HCT116 (cell line): ENCODE data around the gene GRM1. TPM values are rescaled to one million over a fixed set of nuclear protein-coding genes. Genes with fewer than 3 reads are reported as not detected.

Source experiments
- ATAC-seq: fragments of 200-7000 bp; cut with Tn5 transposase; 2 replicates; pipeline ENCODE4 v1.9.1; 2020; ENCODE audit warnings: mild to moderate bottlenecking, moderate library complexity
- BruUV-seq: library from RNA; stranded (reverse); fragments of 400-500 nt; replicated peaks from 2 replicates; lab custom pipeline; 2021; lab: Mats Ljungman, UMichigan
- CTCF ChIA-PET: fragments of 300-600 bp; sonication (Branson Sonifier 250); formaldehyde crosslinking; loops from one replicate; lab custom pipeline; 2021; ENCODE audit warnings: antibody characterized with exemption; lab: Charles Lee
- POLR2A ChIA-PET: fragments of 300-600, 350-600 bp; sonication (Branson Sonifier 250); formaldehyde crosslinking; loops from one replicate; lab custom pipeline; 2021; ENCODE audit warnings: antibody characterized with exemption; lab: Charles Lee
- RAD21 ChIA-PET, 2 experiments: fragments of 300-600 bp; sonication (Branson Sonifier 250); formaldehyde crosslinking; loops; one replicate each; lab custom pipeline; 2023; ENCODE audit warnings: low total read pairs in 2 of 2; ENCODE audit not compliant: uncharacterized antibody in 2 of 2, unreplicated experiment in 2 of 2, low non-redundant PET in 1 of 2; lab: Charles Lee
- DNase-seq: peaks from one replicate; pipeline ENCODE4 v3.0.0-alpha.2; 2010; ENCODE audit warnings: low read depth, low spot score
- H2AFZ ChIP-seq: fragments of 200-600 bp; shearing (Covaris generic), sonication (generic); 2 replicates; pipeline ENCODE4 v1.6.1; 2017; ENCODE audit warnings: low read depth, mixed run types, mixed read lengths, antibody characterized with exemption, low read length; ENCODE audit not compliant: poor library complexity, severe bottlenecking
- H3K27ac ChIP-seq: 2 replicates; pipeline ENCODE4 v1.5.1; 2012; ENCODE audit warnings: low read depth, low read length
- H3K27me3 ChIP-seq: fragments of 200-600 bp; sonication (generic); 2 replicates; pipeline ENCODE4 v1.6.1; 2016; ENCODE audit warnings: mixed run types, low read length, mixed read lengths; ENCODE audit not compliant: insufficient read depth
- H3K36me3 ChIP-seq, 2 experiments: fragments of 200-500 bp in 1 of 2; fragments of 200-600 bp in 1 of 2; sonication (Bioruptor generic) in 1 of 2; sonication (generic) in 1 of 2; 2 replicates each; pipeline versions ENCODE4 v1.5.1 to v1.6.1; 2014 to 2016; ENCODE audit warnings: low read length in 2 of 2, inconsistent platforms in 1 of 2, mixed read lengths in 1 of 2, mixed run types in 1 of 2; ENCODE audit not compliant: insufficient read depth in 2 of 2, control insufficient read depth in 1 of 2
- H3K4me1 ChIP-seq, 2 experiments: fragments of 200-600 bp in 1 of 2; sonication (generic) in 1 of 2; 2 replicates each; pipeline versions ENCODE4 v1.5.1 to v1.6.1; 2012 to 2017; ENCODE audit warnings: low read length in 2 of 2, inconsistent platforms in 1 of 2, mild to moderate bottlenecking in 1 of 2, mixed read lengths in 1 of 2, mixed run types in 1 of 2, moderate library complexity in 1 of 2; ENCODE audit not compliant: insufficient read depth in 2 of 2, control insufficient read depth in 1 of 2
- H3K4me2 ChIP-seq: fragments of 200-600 bp; sonication (generic); 2 replicates; pipeline ENCODE4 v1.6.1; 2017; ENCODE audit warnings: mixed run types, low read length, mixed read lengths
- H3K4me3 ChIP-seq, 2 experiments: fragments of 200-600 bp in 1 of 2; sonication (generic) in 1 of 2; replicated peaks in 1 of 2; 2 replicates each; pipeline ENCODE4 v1.5.1; 2011 to 2016; ENCODE audit warnings: low read length in 2 of 2, control low read depth in 1 of 2, low read depth in 1 of 2, mild to moderate bottlenecking in 1 of 2, mixed read lengths in 1 of 2, mixed run types in 1 of 2
- H3K79me2 ChIP-seq: fragments of 200-600 bp; sonication (generic); 2 replicates; pipeline ENCODE4 v1.6.1; 2017; ENCODE audit warnings: mild to moderate bottlenecking, mixed run types, low read length, moderate library complexity, mixed read lengths; ENCODE audit not compliant: insufficient read depth
- H3K9ac ChIP-seq: fragments of 200-600 bp; sonication (generic); 2 replicates; pipeline ENCODE4 v1.6.1; 2016; ENCODE audit warnings: low read length, mixed read lengths
- H3K9me2 ChIP-seq: fragments of 200-600 bp; sonication (generic), shearing (Covaris generic); 2 replicates; pipeline ENCODE4 v1.6.1; 2017; ENCODE audit warnings: mixed run types, mild to moderate bottlenecking, moderate library complexity; ENCODE audit not compliant: insufficient read depth
- H3K9me3 ChIP-seq, 2 experiments: fragments of 200-500 bp in 1 of 2; fragments of 200-600 bp in 1 of 2; sonication (Bioruptor generic) in 1 of 2; sonication (generic) in 1 of 2; 2 replicates each; pipeline ENCODE4 v1.6.1; 2014 to 2017; ENCODE audit warnings: low read length in 2 of 2, mixed read lengths in 2 of 2, inconsistent platforms in 1 of 2, low read depth in 1 of 2, mild to moderate bottlenecking in 1 of 2, mixed run types in 1 of 2, moderate library complexity in 1 of 2; ENCODE audit not compliant: control insufficient read depth in 1 of 2, insufficient read depth in 1 of 2
- H4K20me1 ChIP-seq: fragments of 200-600 bp; sonication (generic), shearing (Covaris generic); 2 replicates; pipeline ENCODE4 v1.6.1; 2017; ENCODE audit warnings: mixed run types, mild to moderate bottlenecking, moderate library complexity; ENCODE audit not compliant: insufficient read depth
- CBX3 ChIP-seq: IDR thresholded peaks from 2 replicates; pipeline ENCODE4 v1.6.1; 2012; ENCODE audit warnings: low read depth
- CEBPB ChIP-seq: IDR thresholded peaks from 2 replicates; pipeline ENCODE4 v1.6.1; 2012; ENCODE audit warnings: low read depth
- ELF1 ChIP-seq: IDR thresholded peaks from 2 replicates; pipeline ENCODE4 v1.6.1; 2012; ENCODE audit warnings: low read depth, borderline replicate concordance
- EZH2 ChIP-seq: fragments of 200-600 bp; sonication (generic); IDR thresholded peaks from 2 replicates; pipeline ENCODE4 v1.6.1; 2017; ENCODE audit warnings: antibody characterized with exemption, mixed run types
- EZH2phosphoT487 ChIP-seq: fragments of 200-600 bp; IDR thresholded peaks from 2 replicates; pipeline ENCODE4 v1.6.1; 2018; ENCODE audit warnings: antibody characterized with exemption, borderline replicate concordance
- FOSL1 ChIP-seq: IDR thresholded peaks from 2 replicates; pipeline ENCODE4 v1.6.1; 2012; ENCODE audit warnings: low read depth
- JUND ChIP-seq: IDR thresholded peaks from 2 replicates; pipeline ENCODE4 v1.6.1; 2012
- POLR2A ChIP-seq: IDR thresholded peaks from 2 replicates; pipeline ENCODE4 v1.7.0; 2011; ENCODE audit warnings: borderline replicate concordance; ENCODE audit not compliant: insufficient read depth, insufficient read length; ENCODE audit errors: extremely low read depth
- POLR2AphosphoS5 ChIP-seq: IDR thresholded peaks from 2 replicates; pipeline ENCODE4 v1.6.1; 2011; ENCODE audit warnings: mild to moderate bottlenecking, low read depth, low read length, moderate library complexity
- RAD21 ChIP-seq: IDR thresholded peaks from 2 replicates; pipeline ENCODE4 v1.6.1; 2012; ENCODE audit warnings: low read depth, mild to moderate bottlenecking
- SIN3A ChIP-seq: IDR thresholded peaks from 2 replicates; pipeline ENCODE4 v1.6.1; 2012; ENCODE audit warnings: low read depth
- SP1 ChIP-seq: IDR thresholded peaks from 2 replicates; pipeline ENCODE4 v1.6.1; 2012; ENCODE audit warnings: low read depth
- TCF7L2 ChIP-seq: IDR thresholded peaks from 2 replicates; pipeline ENCODE4 v1.7.0; 2011; ENCODE audit warnings: borderline replicate concordance, inconsistent platforms; ENCODE audit not compliant: insufficient read depth, insufficient read length; ENCODE audit errors: extremely low read depth
- ZFX ChIP-seq: fragments of 450-650 bp; IDR thresholded peaks from 2 replicates; pipeline ENCODE4 v1.6.1; 2017
- ZNF274 ChIP-seq: fragments of 200-500 bp; sonication (Bioruptor generic); IDR thresholded peaks from 2 replicates; pipeline ENCODE4 v1.6.1; 2014; ENCODE audit warnings: mild to moderate bottlenecking, low read depth, low read length, inconsistent platforms
- intact Hi-C: fragments of 100-400 bp; cut with micrococcal nuclease; formaldehyde crosslinking; loops from 2 replicates; pipeline ENCODE4 v1.10.0; 2022
- total RNA-seq: library from RNA; stranded (reverse); gene quantifications from one replicate; pipeline ENCODE4 v1.2.1, GENCODE V29; 2021; ENCODE audit not compliant: unreplicated experiment
- TF ChIP-seq, protein P1 (sequence below): IDR thresholded peaks from 2 replicates; pipeline ENCODE4 v1.6.1; 2012
- TF ChIP-seq, protein P2 (sequence below): IDR thresholded peaks from 2 replicates; pipeline ENCODE4 v1.6.1; 2012; ENCODE audit warnings: low read depth
- TF ChIP-seq, protein P3 (sequence below): IDR thresholded peaks from 2 replicates; pipeline ENCODE4 v1.6.1; 2011; ENCODE audit warnings: mild to moderate bottlenecking, low read length, moderate library complexity; ENCODE audit not compliant: insufficient replicate concordance; ENCODE audit errors: extremely low read depth
- TF ChIP-seq, protein P4 (sequence below), 3 experiments: fragments of 200-600 bp in 1 of 3; sonication (generic) in 1 of 3; IDR thresholded peaks in 2 of 3; conservative IDR thresholded peaks in 1 of 3; 2 replicates each; pipeline ENCODE4 v1.5.1; 2012 to 2017; ENCODE audit warnings: low read depth in 2 of 3, low read length in 2 of 3, antibody characterized with exemption in 1 of 3, borderline replicate concordance in 1 of 3, control low read depth in 1 of 3, mild to moderate bottlenecking in 1 of 3, mixed read lengths in 1 of 3, mixed run types in 1 of 3, moderate library complexity in 1 of 3; ENCODE audit not compliant: insufficient read depth in 1 of 3

GRM1 gene
- total RNA-seq, 1 experiment from 2014 or later = not detected

DNA sequence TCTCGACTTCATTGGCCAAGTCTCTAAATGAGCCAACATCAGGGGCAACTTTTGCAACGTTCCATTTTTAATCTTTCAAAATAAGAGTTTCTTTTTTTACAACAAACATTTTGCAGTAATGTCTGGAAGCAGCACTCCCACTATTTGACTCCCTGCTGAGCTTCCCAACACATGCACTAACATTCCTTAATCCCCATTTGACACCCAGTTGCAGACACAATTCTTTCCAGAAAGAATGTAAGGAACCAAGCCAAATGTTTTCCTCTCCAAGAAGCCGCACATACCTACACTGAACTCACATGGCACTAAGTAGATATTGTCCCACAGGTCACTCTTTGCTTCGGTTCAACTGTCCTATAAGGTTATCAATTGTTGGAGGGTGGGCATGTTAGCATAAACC lies 165.6 kb downstream of the GRM1 start:
- Histone ChIP-seq H3K36me3 (no peaks in the 10 kb centered on the region), H3K79me2 (no peaks in the 10 kb centered on the region), H3K9me3 (no peaks in the 10 kb centered on the region)
- CTCF ChIA-PET = no interaction called here
- intact Hi-C loops = no loop called here
- no peak for TF ChIP-seq SIN3A
- TF ChIP-seq ZNF274 = no peak
- no peak for TF ChIP-seq CEBPB
- no peak for TF ChIP-seq FOSL1
- TF ChIP-seq ELF1 = no peak
- no peak for TF ChIP-seq EZH2
- TF ChIP-seq, protein P1, sequence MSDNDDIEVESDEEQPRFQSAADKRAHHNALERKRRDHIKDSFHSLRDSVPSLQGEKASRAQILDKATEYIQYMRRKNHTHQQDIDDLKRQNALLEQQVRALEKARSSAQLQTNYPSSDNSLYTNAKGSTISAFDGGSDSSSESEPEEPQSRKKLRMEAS = no peak
- TF ChIP-seq POLR2A = no peak
- no peak for TF ChIP-seq SP1
- TF ChIP-seq, protein P2, sequence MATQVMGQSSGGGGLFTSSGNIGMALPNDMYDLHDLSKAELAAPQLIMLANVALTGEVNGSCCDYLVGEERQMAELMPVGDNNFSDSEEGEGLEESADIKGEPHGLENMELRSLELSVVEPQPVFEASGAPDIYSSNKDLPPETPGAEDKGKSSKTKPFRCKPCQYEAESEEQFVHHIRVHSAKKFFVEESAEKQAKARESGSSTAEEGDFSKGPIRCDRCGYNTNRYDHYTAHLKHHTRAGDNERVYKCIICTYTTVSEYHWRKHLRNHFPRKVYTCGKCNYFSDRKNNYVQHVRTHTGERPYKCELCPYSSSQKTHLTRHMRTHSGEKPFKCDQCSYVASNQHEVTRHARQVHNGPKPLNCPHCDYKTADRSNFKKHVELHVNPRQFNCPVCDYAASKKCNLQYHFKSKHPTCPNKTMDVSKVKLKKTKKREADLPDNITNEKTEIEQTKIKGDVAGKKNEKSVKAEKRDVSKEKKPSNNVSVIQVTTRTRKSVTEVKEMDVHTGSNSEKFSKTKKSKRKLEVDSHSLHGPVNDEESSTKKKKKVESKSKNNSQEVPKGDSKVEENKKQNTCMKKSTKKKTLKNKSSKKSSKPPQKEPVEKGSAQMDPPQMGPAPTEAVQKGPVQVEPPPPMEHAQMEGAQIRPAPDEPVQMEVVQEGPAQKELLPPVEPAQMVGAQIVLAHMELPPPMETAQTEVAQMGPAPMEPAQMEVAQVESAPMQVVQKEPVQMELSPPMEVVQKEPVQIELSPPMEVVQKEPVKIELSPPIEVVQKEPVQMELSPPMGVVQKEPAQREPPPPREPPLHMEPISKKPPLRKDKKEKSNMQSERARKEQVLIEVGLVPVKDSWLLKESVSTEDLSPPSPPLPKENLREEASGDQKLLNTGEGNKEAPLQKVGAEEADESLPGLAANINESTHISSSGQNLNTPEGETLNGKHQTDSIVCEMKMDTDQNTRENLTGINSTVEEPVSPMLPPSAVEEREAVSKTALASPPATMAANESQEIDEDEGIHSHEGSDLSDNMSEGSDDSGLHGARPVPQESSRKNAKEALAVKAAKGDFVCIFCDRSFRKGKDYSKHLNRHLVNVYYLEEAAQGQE = no peak
- no peak for TF ChIP-seq ZFX
- TF ChIP-seq, protein P3, sequence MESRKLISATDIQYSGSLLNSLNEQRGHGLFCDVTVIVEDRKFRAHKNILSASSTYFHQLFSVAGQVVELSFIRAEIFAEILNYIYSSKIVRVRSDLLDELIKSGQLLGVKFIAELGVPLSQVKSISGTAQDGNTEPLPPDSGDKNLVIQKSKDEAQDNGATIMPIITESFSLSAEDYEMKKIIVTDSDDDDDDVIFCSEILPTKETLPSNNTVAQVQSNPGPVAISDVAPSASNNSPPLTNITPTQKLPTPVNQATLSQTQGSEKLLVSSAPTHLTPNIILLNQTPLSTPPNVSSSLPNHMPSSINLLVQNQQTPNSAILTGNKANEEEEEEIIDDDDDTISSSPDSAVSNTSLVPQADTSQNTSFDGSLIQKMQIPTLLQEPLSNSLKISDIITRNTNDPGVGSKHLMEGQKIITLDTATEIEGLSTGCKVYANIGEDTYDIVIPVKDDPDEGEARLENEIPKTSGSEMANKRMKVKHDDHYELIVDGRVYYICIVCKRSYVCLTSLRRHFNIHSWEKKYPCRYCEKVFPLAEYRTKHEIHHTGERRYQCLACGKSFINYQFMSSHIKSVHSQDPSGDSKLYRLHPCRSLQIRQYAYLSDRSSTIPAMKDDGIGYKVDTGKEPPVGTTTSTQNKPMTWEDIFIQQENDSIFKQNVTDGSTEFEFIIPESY = no peak
- TF ChIP-seq CBX3 = no peak
- no peak for TF ChIP-seq TCF7L2
- TF ChIP-seq EZH2phosphoT487 = no peak
- TF ChIP-seq RAD21 = no peak
- no peak for TF ChIP-seq POLR2AphosphoS5
- TF ChIP-seq, protein P4, sequence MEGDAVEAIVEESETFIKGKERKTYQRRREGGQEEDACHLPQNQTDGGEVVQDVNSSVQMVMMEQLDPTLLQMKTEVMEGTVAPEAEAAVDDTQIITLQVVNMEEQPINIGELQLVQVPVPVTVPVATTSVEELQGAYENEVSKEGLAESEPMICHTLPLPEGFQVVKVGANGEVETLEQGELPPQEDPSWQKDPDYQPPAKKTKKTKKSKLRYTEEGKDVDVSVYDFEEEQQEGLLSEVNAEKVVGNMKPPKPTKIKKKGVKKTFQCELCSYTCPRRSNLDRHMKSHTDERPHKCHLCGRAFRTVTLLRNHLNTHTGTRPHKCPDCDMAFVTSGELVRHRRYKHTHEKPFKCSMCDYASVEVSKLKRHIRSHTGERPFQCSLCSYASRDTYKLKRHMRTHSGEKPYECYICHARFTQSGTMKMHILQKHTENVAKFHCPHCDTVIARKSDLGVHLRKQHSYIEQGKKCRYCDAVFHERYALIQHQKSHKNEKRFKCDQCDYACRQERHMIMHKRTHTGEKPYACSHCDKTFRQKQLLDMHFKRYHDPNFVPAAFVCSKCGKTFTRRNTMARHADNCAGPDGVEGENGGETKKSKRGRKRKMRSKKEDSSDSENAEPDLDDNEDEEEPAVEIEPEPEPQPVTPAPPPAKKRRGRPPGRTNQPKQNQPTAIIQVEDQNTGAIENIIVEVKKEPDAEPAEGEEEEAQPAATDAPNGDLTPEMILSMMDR (IDR thresholded peaks at IDR 0.05 in 2 of 3, conservative IDR thresholded peaks at IDR 0.05 in 1 of 3; ENCODE audit: borderline replicate concordance in 1 of 3, insufficient read depth in 1 of 3, low read depth in 2 of 3, low read length in 2 of 3) = no peak
- no peak for TF ChIP-seq JUND
- TF ChIP-seq, all 23 proteins: peak for 0
- Histone ChIP-seq H3K27ac (no peak overlapping the region), H3K4me3 (no peak overlapping the region), H4K20me1 (no peaks in the 10 kb centered on the region), H3K4me2 (no peak overlapping the region), H3K4me1 (no peaks in the 10 kb centered on the region), H3K27me3 (peaks cover 26% of the 10 kb centered on the region; the same call in 1 of the 2 replicates), H2AFZ (no peak overlapping the region), H3K9ac (no peak overlapping the region), H3K9me2 (no peaks in the 10 kb centered on the region)
- ChIA-PET RAD21 (no interaction called here), POLR2A (no interaction called here)
- ATAC-seq = no peak
- no TSS peak for BruUV-seq
- DNase-seq = no peak
